VCaP (cell line): ENCODE data around the gene AGO4.
"Not testable (repeated sequence)": the region's sequence is repeated elsewhere in the genome, so short reads cannot be mapped to it uniquely, and the experiment has no call there.

Experiments used
- H3K27ac ChIP-seq: fragments of 450-650 bp; 2 replicates; pipeline ENCODE4 v1.5.1; 2017
- TF ChIP-seq, protein P1 (sequence below): fragments of 450-650 bp; conservative IDR thresholded peaks from 2 replicates; pipeline ENCODE4 v1.5.1; 2017; ENCODE audit warnings: mild to moderate bottlenecking, moderate library complexity

Gene AGO4

GRCh38 chr1:35808450-35809113 is 766 bp downstream of the AGO4 start:
- peak overlapping the region; percentile 92 for H3K27ac ChIP-seq

GRCh38 chr1:35809114-35810095 is 1.6 kb downstream of the AGO4 start:
- peak overlapping the region; percentile 92 for H3K27ac ChIP-seq
- TF ChIP-seq, protein P1, sequence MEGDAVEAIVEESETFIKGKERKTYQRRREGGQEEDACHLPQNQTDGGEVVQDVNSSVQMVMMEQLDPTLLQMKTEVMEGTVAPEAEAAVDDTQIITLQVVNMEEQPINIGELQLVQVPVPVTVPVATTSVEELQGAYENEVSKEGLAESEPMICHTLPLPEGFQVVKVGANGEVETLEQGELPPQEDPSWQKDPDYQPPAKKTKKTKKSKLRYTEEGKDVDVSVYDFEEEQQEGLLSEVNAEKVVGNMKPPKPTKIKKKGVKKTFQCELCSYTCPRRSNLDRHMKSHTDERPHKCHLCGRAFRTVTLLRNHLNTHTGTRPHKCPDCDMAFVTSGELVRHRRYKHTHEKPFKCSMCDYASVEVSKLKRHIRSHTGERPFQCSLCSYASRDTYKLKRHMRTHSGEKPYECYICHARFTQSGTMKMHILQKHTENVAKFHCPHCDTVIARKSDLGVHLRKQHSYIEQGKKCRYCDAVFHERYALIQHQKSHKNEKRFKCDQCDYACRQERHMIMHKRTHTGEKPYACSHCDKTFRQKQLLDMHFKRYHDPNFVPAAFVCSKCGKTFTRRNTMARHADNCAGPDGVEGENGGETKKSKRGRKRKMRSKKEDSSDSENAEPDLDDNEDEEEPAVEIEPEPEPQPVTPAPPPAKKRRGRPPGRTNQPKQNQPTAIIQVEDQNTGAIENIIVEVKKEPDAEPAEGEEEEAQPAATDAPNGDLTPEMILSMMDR = no peak

More at GRCh38 chr1:35808450-35809113, 766 bp downstream of the AGO4 start:
- TF ChIP-seq, protein P1 = no peak

DNA sequence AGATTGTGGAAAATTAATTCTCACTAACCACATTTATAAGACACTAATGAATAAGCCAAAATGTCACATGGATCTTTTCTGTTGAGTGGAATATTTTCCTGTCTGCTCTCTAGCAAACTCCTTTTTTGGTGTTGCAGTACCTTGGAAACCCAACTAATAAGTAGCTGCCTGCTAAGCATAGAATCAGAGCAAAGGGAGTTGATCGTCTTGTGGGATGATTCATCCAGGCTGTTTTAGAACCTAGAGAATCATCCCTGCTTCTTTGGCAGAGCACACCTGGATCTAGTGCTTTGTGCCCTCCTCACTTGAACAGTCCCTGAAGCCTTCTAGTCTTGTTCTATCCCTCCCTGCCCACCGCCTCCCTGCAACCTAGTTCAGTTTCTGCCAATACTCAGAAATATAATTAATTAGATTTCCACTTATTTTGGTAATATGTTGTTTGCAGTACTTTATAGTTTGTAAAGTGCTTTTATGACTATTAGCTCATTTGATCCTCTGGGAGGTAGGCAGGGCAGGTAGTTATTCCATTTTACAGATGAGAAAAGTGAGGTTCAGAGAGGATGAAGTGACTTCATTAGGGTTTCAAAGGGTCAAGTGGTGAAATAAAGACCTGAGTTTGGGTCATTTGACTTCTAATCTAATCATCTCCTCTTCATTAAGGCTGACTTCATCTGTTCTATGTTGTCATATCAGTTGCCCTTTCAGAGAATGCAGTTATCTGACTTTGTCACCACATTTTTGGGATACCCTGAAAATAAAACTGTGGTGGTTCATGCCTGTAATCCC is 2.5 kb downstream of the AGO4 start:
- peak overlapping the region; percentile 92 for H3K27ac ChIP-seq
- TF ChIP-seq, protein P1 = no peak

DNA sequence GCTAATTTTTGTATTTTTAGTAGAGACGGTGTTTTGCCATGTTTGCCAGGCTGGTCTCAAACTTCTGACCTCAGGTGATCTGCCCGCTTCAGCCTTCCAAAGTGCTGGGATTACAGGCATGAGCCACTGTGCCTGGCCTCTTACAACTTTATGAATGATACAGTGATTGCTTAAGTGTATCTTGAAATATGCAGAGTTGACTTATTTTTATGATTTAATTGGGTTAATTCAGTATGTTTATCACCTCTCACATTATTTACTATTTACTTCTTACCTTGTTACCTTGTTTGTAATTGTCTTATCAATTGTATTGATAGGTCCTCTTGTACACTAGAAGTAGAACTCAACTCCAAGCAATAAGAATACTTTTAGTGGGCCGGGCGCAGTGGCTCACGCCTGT is 4.9 kb downstream of the AGO4 start:
- not testable (repeated sequence) for H3K27ac ChIP-seq

- no peak overlapping the region for H3K27ac ChIP-seq
- TF ChIP-seq, protein P1 = no peak
Measured at GRCh38 chr1:35825255-35825654, 17.4 kb downstream of the AGO4 start.

DNA sequence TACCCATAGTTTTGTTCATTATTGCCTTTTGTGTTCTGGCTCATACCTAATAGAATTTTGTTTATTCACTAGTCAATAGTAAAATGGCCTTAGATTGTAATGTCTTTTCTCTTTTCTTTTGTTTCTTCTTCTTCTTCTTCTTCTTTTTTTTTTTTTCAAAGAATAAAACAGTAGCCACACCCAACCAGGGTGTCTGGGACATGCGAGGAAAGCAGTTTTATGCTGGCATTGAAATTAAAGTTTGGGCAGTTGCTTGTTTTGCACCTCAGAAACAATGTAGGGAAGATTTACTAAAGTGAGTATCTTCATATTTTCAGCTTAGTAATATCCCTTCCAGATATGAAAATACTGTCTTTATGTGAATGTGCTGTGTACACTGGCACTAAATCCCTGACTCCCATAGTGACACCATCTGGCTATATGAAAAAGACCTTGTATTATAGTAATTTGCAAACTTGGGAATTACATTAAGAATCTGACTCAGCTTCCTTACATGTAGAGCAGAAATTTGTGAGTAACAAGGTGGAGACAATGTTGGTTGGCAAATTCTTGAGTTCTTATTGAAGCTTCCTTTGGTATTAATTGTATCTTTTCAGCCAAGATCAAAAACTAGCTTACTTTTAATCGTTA is 24.6 kb downstream of the AGO4 start:
- TF ChIP-seq, protein P1 = no peak
- no peak overlapping the region for H3K27ac ChIP-seq

GRCh38 chr1:35833395-35833794 is 25.6 kb downstream of the AGO4 start:
- TF ChIP-seq, protein P1 = no peak
- no peak overlapping the region for H3K27ac ChIP-seq
